HCT116 (cell line): ENCODE data around the gene PIK3CA. TPM values are rescaled to one million over a fixed set of nuclear protein-coding genes. Genes with fewer than 3 reads are reported as not detected.

ENCODE experiments used
- ATAC-seq: fragments of 200-7000 bp; cut with Tn5 transposase; 2 replicates; pipeline ENCODE4 v1.9.1; 2020; ENCODE audit warnings: mild to moderate bottlenecking, moderate library complexity
- BruUV-seq: library from RNA; stranded (reverse); fragments of 400-500 nt; replicated peaks from 2 replicates; lab custom pipeline; 2021; lab: Mats Ljungman, UMichigan
- CTCF ChIA-PET: fragments of 300-600 bp; sonication (Branson Sonifier 250); formaldehyde crosslinking; loops from one replicate; lab custom pipeline; 2021; ENCODE audit warnings: antibody characterized with exemption; lab: Charles Lee
- POLR2A ChIA-PET: fragments of 300-600, 350-600 bp; sonication (Branson Sonifier 250); formaldehyde crosslinking; loops from one replicate; lab custom pipeline; 2021; ENCODE audit warnings: antibody characterized with exemption; lab: Charles Lee
- RAD21 ChIA-PET, 2 experiments: fragments of 300-600 bp; sonication (Branson Sonifier 250); formaldehyde crosslinking; loops; one replicate each; lab custom pipeline; 2023; ENCODE audit warnings: low total read pairs in 2 of 2; ENCODE audit not compliant: uncharacterized antibody in 2 of 2, unreplicated experiment in 2 of 2, low non-redundant PET in 1 of 2; lab: Charles Lee
- DNase-seq: peaks from one replicate; pipeline ENCODE4 v3.0.0-alpha.2; 2010; ENCODE audit warnings: low read depth, low spot score
- H2AFZ ChIP-seq: fragments of 200-600 bp; shearing (Covaris generic), sonication (generic); 2 replicates; pipeline ENCODE4 v1.6.1; 2017; ENCODE audit warnings: low read depth, mixed run types, mixed read lengths, antibody characterized with exemption, low read length; ENCODE audit not compliant: poor library complexity, severe bottlenecking
- H3K27ac ChIP-seq: 2 replicates; pipeline ENCODE4 v1.5.1; 2012; ENCODE audit warnings: low read depth, low read length
- H3K27me3 ChIP-seq: fragments of 200-600 bp; sonication (generic); 2 replicates; pipeline ENCODE4 v1.6.1; 2016; ENCODE audit warnings: mixed run types, low read length, mixed read lengths; ENCODE audit not compliant: insufficient read depth
- H3K36me3 ChIP-seq, 2 experiments: fragments of 200-500 bp in 1 of 2; fragments of 200-600 bp in 1 of 2; sonication (Bioruptor generic) in 1 of 2; sonication (generic) in 1 of 2; 2 replicates each; pipeline versions ENCODE4 v1.5.1 to v1.6.1; 2014 to 2016; ENCODE audit warnings: low read length in 2 of 2, inconsistent platforms in 1 of 2, mixed read lengths in 1 of 2, mixed run types in 1 of 2; ENCODE audit not compliant: insufficient read depth in 2 of 2, control insufficient read depth in 1 of 2
- H3K4me1 ChIP-seq, 2 experiments: fragments of 200-600 bp in 1 of 2; sonication (generic) in 1 of 2; 2 replicates each; pipeline versions ENCODE4 v1.5.1 to v1.6.1; 2012 to 2017; ENCODE audit warnings: low read length in 2 of 2, inconsistent platforms in 1 of 2, mild to moderate bottlenecking in 1 of 2, mixed read lengths in 1 of 2, mixed run types in 1 of 2, moderate library complexity in 1 of 2; ENCODE audit not compliant: insufficient read depth in 2 of 2, control insufficient read depth in 1 of 2
- H3K4me2 ChIP-seq: fragments of 200-600 bp; sonication (generic); 2 replicates; pipeline ENCODE4 v1.6.1; 2017; ENCODE audit warnings: mixed run types, low read length, mixed read lengths
- H3K4me3 ChIP-seq, 2 experiments: fragments of 200-600 bp in 1 of 2; sonication (generic) in 1 of 2; replicated peaks in 1 of 2; 2 replicates each; pipeline ENCODE4 v1.5.1; 2011 to 2016; ENCODE audit warnings: low read length in 2 of 2, control low read depth in 1 of 2, low read depth in 1 of 2, mild to moderate bottlenecking in 1 of 2, mixed read lengths in 1 of 2, mixed run types in 1 of 2
- H3K79me2 ChIP-seq: fragments of 200-600 bp; sonication (generic); 2 replicates; pipeline ENCODE4 v1.6.1; 2017; ENCODE audit warnings: mild to moderate bottlenecking, mixed run types, low read length, moderate library complexity, mixed read lengths; ENCODE audit not compliant: insufficient read depth
- H3K9ac ChIP-seq: fragments of 200-600 bp; sonication (generic); 2 replicates; pipeline ENCODE4 v1.6.1; 2016; ENCODE audit warnings: low read length, mixed read lengths
- H3K9me2 ChIP-seq: fragments of 200-600 bp; sonication (generic), shearing (Covaris generic); 2 replicates; pipeline ENCODE4 v1.6.1; 2017; ENCODE audit warnings: mixed run types, mild to moderate bottlenecking, moderate library complexity; ENCODE audit not compliant: insufficient read depth
- H3K9me3 ChIP-seq, 2 experiments: fragments of 200-500 bp in 1 of 2; fragments of 200-600 bp in 1 of 2; sonication (Bioruptor generic) in 1 of 2; sonication (generic) in 1 of 2; 2 replicates each; pipeline ENCODE4 v1.6.1; 2014 to 2017; ENCODE audit warnings: low read length in 2 of 2, mixed read lengths in 2 of 2, inconsistent platforms in 1 of 2, low read depth in 1 of 2, mild to moderate bottlenecking in 1 of 2, mixed run types in 1 of 2, moderate library complexity in 1 of 2; ENCODE audit not compliant: control insufficient read depth in 1 of 2, insufficient read depth in 1 of 2
- H4K20me1 ChIP-seq: fragments of 200-600 bp; sonication (generic), shearing (Covaris generic); 2 replicates; pipeline ENCODE4 v1.6.1; 2017; ENCODE audit warnings: mixed run types, mild to moderate bottlenecking, moderate library complexity; ENCODE audit not compliant: insufficient read depth
- EZH2 ChIP-seq: fragments of 200-600 bp; sonication (generic); IDR thresholded peaks from 2 replicates; pipeline ENCODE4 v1.6.1; 2017; ENCODE audit warnings: antibody characterized with exemption, mixed run types
- EZH2phosphoT487 ChIP-seq: fragments of 200-600 bp; IDR thresholded peaks from 2 replicates; pipeline ENCODE4 v1.6.1; 2018; ENCODE audit warnings: antibody characterized with exemption, borderline replicate concordance
- FOSL1 ChIP-seq: IDR thresholded peaks from 2 replicates; pipeline ENCODE4 v1.6.1; 2012; ENCODE audit warnings: low read depth
- POLR2A ChIP-seq: IDR thresholded peaks from 2 replicates; pipeline ENCODE4 v1.7.0; 2011; ENCODE audit warnings: borderline replicate concordance; ENCODE audit not compliant: insufficient read depth, insufficient read length; ENCODE audit errors: extremely low read depth
- POLR2AphosphoS5 ChIP-seq: IDR thresholded peaks from 2 replicates; pipeline ENCODE4 v1.6.1; 2011; ENCODE audit warnings: mild to moderate bottlenecking, low read depth, low read length, moderate library complexity
- SIN3A ChIP-seq: IDR thresholded peaks from 2 replicates; pipeline ENCODE4 v1.6.1; 2012; ENCODE audit warnings: low read depth
- TCF7L2 ChIP-seq: IDR thresholded peaks from 2 replicates; pipeline ENCODE4 v1.7.0; 2011; ENCODE audit warnings: borderline replicate concordance, inconsistent platforms; ENCODE audit not compliant: insufficient read depth, insufficient read length; ENCODE audit errors: extremely low read depth
- ZNF274 ChIP-seq: fragments of 200-500 bp; sonication (Bioruptor generic); IDR thresholded peaks from 2 replicates; pipeline ENCODE4 v1.6.1; 2014; ENCODE audit warnings: mild to moderate bottlenecking, low read depth, low read length, inconsistent platforms
- intact Hi-C: fragments of 100-400 bp; cut with micrococcal nuclease; formaldehyde crosslinking; loops from 2 replicates; pipeline ENCODE4 v1.10.0; 2022
- total RNA-seq: library from RNA; stranded (reverse); gene quantifications from one replicate; pipeline ENCODE4 v1.2.1, GENCODE V29; 2021; ENCODE audit not compliant: unreplicated experiment
- TF ChIP-seq, protein P1 (sequence below): IDR thresholded peaks from 2 replicates; pipeline ENCODE4 v1.6.1; 2012
- TF ChIP-seq, protein P2 (sequence below): IDR thresholded peaks from 2 replicates; pipeline ENCODE4 v1.6.1; 2012; ENCODE audit warnings: low read depth

Gene PIK3CA
- total RNA-seq, 1 experiment from 2014 or later: 17.9 TPM

DNA sequence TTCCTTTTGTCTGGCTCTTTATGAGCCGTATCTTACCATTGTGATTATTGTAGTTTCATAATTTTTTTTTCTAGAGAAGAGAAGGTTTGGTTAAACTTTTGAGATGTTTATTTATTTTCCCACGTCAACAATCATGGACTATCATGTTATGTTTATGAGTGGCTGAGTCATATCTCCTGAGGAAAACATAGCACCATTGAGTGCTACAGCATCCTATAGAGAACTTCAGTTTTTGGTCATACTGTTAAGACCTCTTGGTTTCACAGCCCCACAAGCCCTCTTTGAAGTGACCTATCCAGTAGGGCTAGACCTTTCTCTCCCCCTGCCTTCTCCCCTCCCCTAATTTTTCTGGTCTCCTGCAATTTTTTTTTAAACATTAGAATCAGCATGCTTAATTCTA, 20.8 kb downstream of the PIK3CA start:
- Histone ChIP-seq H3K27me3 (no peaks in the 10 kb centered on the region), H3K27ac (no peak overlapping the region), H3K79me2 (0 out of 2 replicates have a peak, but pooled peaks cover 3% of the 10 kb centered on the region), H4K20me1 (no peaks in the 10 kb centered on the region), H3K9me3 (no peaks in the 10 kb centered on the region), H3K4me1 (no peaks in the 10 kb centered on the region), H3K9me2 (no peaks in the 10 kb centered on the region), H3K9ac (no peak overlapping the region), H3K36me3 (no peaks in the 10 kb centered on the region), H2AFZ (no peak overlapping the region), H3K4me3 (no peak overlapping the region), H3K4me2 (no peak overlapping the region)
- CTCF ChIA-PET: no interaction called here
- POLR2A ChIA-PET: no interaction called here
- TF ChIP-seq, protein P1, sequence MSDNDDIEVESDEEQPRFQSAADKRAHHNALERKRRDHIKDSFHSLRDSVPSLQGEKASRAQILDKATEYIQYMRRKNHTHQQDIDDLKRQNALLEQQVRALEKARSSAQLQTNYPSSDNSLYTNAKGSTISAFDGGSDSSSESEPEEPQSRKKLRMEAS: no peak
- no peak for TF ChIP-seq FOSL1
- TF ChIP-seq, protein P2, sequence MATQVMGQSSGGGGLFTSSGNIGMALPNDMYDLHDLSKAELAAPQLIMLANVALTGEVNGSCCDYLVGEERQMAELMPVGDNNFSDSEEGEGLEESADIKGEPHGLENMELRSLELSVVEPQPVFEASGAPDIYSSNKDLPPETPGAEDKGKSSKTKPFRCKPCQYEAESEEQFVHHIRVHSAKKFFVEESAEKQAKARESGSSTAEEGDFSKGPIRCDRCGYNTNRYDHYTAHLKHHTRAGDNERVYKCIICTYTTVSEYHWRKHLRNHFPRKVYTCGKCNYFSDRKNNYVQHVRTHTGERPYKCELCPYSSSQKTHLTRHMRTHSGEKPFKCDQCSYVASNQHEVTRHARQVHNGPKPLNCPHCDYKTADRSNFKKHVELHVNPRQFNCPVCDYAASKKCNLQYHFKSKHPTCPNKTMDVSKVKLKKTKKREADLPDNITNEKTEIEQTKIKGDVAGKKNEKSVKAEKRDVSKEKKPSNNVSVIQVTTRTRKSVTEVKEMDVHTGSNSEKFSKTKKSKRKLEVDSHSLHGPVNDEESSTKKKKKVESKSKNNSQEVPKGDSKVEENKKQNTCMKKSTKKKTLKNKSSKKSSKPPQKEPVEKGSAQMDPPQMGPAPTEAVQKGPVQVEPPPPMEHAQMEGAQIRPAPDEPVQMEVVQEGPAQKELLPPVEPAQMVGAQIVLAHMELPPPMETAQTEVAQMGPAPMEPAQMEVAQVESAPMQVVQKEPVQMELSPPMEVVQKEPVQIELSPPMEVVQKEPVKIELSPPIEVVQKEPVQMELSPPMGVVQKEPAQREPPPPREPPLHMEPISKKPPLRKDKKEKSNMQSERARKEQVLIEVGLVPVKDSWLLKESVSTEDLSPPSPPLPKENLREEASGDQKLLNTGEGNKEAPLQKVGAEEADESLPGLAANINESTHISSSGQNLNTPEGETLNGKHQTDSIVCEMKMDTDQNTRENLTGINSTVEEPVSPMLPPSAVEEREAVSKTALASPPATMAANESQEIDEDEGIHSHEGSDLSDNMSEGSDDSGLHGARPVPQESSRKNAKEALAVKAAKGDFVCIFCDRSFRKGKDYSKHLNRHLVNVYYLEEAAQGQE: no peak
- TF ChIP-seq POLR2A: no peak
- no peak for TF ChIP-seq SIN3A
- TF ChIP-seq POLR2AphosphoS5: no peak
- no peak for TF ChIP-seq EZH2phosphoT487
- no peak for TF ChIP-seq TCF7L2
- no peak for TF ChIP-seq ZNF274
- TF ChIP-seq EZH2: no peak
- DNase-seq: no peak
- BruUV-seq: no TSS peak
- RAD21 ChIA-PET: no interaction called here
- intact Hi-C loops: no loop called here
- ATAC-seq: no peak
